ENCODE measurements around the gene STOX1. TPM values are rescaled to one million over a fixed set of nuclear protein-coding genes. Genes with fewer than 3 reads are reported as not detected.
"Not testable (repeated sequence)": the region's sequence is repeated elsewhere in the genome, so short reads cannot be mapped to it uniquely, and the experiment has no call there.

The STOX1 gene, protein sequence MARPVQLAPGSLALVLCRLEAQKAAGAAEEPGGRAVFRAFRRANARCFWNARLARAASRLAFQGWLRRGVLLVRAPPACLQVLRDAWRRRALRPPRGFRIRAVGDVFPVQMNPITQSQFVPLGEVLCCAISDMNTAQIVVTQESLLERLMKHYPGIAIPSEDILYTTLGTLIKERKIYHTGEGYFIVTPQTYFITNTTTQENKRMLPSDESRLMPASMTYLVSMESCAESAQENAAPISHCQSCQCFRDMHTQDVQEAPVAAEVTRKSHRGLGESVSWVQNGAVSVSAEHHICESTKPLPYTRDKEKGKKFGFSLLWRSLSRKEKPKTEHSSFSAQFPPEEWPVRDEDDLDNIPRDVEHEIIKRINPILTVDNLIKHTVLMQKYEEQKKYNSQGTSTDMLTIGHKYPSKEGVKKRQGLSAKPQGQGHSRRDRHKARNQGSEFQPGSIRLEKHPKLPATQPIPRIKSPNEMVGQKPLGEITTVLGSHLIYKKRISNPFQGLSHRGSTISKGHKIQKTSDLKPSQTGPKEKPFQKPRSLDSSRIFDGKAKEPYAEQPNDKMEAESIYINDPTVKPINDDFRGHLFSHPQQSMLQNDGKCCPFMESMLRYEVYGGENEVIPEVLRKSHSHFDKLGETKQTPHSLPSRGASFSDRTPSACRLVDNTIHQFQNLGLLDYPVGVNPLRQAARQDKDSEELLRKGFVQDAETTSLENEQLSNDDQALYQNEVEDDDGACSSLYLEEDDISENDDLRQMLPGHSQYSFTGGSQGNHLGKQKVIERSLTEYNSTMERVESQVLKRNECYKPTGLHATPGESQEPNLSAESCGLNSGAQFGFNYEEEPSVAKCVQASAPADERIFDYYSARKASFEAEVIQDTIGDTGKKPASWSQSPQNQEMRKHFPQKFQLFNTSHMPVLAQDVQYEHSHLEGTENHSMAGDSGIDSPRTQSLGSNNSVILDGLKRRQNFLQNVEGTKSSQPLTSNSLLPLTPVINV
- 10 to 100 TPM; 11.6 to 13.4 (median 11.7) TPM for polyA plus RNA-seq (ENCODE audit: insufficient read length in 3 of 3)

DNA sequence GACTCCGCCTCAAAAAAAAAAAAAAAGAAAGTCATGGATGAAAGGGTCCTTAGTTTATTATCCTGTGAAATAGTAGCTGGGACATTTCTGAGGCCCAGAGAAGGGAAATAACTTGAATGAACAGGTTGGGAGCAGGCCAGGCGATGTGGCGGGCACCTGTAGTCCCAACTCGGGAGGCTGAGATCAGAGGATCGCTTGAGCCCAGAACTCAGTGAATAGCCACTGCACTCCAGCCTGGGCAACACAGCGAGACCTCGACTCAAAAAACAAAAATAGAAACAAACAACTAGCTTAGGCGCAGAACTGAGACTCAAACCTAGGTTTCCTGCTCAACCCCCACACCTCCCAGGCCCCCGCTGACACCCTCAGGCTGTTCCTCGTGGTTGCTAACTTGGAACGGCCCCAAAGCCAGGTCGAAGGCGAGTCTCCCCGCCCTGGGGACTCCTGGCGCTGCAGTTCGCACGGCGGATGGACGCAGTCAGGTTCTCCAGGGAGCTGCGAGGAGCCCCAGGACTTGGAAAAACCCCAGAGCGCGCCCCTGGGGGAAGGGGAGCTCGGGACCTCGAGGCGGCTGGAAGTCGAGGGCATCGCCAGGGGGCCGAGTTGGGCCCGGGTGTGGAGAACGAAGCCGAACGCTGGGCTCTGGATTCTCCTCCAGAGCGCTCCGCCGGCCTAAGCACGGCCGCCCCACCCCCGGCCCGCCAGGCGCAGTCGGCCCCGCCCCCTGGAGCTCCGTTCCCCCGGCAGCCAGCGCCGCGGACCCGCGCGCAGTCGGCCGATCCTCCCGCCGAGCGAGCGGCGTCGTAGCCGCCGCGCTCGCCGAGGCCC lies at the start of gene STOX1:
TSS of gene STOX1 (plus strand) at position 768 of the 828 bp plus-strand sequence. CDS start 93 bp downstream, outside the sequence.
- peak; percentile 43 to 65 (median 53) for DNase-seq (ENCODE audit: low read depth in 3 of 3, low spot score in 2 of 3)

DNA sequence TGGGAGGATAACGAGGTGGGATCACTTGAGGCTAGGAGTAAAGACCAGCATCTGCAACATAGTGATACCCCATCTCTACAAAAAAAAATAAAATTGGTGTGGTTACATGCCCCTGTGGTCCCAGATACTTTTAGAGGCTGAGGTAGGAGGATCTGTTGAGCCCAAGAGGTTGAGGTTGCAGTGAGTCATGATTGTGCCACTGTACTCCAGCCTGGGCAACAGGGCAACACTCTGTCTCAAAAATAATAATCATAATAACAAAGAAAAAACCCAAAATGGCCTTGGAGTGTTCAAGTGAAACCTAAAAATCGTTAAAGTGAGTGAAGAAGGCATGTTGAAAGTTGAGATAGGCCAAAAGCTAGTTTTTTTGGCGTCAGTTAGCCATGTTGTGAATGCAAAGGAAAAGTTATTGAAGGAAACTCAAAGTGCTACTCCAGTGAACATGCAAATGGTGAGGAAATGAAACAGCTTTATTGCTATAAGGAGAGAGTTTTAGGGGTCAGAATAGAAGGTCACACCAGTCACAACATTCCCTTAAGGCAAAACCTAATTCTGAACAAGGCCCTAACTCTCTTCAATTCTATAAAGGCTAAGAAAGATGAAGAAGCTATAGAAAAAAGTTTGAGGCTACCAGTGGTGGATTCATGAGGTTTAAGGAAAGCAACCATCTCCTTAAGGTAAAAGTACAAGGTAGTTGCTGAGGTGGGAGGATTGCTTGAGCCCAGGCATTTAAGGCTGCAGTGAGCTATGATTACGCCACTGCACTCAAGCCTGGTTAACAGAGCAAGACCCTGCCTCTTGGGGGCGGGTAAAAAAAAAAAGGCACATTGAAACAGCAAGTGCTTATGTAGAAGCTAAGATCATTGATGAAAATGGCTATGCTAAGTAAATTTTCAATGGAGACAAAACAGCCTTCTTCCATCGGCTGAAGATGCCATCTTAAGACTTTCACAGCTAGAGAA lies 45.4 kb upstream of the STOX1 start:
- DNase-seq (ENCODE audit: low read depth in 3 of 3, low spot score in 2 of 3), result no peak

DNA sequence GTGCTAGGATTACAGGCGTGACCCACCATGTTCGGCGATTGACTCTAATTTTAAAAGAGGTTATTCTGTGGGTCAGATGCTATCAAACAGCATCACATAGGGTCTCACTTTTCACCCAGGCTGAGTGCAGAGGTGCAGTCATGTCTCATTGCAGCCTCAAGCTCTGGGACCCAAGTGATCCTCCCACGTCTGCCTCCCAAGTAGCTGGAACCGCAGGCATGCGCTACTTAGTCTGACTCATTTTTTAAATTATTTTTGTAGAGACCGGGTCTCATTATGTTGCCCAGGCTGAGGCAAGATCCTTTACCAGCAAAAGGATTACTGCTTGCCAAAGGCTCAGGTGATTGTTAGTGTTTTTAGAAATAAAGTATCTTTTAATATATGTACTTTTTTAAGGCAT lies 42.9 kb upstream of the STOX1 start:
- DNase-seq (ENCODE audit: low read depth in 3 of 3, low spot score in 2 of 3), result no peak

DNA sequence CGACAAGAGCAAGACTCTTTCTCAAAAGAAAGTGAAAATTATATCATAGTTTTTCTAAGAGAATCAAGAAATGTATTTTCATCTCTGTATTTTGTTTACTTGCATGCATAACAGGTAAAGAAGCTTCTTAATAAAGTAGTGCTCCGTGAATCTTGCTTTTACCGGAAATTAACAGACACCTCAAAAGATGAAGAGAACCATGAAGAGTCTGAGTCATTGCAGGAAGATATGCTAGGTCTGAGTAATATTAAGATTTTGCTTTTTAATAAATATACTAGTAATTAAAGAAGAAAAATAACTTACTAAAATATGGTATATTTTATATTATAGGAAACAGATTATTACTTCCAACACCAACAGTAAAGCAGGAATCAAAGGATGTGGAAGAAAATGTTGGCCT lies 39.5 kb upstream of the STOX1 start:
- no peak for DNase-seq (ENCODE audit: low read depth in 3 of 3, low spot score in 2 of 3)

DNA sequence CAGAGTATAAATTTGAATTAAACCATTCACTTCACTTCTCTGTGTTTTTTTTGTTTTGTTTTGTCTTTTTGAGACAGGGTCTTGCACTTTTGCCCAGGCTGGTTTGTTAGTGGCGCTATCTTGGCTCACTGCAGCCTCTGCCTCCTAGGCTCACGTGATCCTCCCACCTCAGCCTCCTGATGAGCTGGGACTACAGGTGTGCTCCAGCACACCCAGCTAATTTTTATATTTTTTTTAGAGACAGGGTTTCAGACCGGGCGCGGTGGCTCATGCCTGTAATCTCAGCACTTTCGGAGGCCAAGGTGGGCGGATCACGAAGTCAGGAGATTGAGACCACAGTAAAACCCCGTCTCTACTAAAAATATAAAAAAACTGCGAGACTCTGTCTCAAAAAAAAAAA lies 36.9 kb upstream of the STOX1 start:
- no peak for DNase-seq (ENCODE audit: low read depth in 3 of 3, low spot score in 2 of 3)

DNA sequence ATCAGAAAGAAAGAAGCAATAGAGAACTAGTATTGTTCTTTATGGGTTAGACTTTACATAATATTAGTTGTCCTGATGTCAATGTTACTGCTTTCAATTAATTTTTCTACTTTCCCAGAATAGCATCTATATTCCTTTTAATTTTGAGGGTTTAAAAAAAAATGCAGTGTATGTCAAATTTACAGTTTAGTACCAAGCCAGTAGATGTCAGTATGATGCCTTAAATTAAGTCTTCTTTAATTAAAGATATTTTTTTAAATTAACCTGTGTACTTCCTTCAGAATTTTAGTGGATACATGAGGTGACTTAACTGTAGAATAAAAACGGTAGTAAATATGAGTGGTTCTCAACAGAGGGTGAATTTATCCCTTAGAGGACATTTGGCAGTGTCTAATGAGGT lies 35.2 kb upstream of the STOX1 start:
- no peak for DNase-seq (ENCODE audit: low read depth in 3 of 3, low spot score in 2 of 3)

DNA sequence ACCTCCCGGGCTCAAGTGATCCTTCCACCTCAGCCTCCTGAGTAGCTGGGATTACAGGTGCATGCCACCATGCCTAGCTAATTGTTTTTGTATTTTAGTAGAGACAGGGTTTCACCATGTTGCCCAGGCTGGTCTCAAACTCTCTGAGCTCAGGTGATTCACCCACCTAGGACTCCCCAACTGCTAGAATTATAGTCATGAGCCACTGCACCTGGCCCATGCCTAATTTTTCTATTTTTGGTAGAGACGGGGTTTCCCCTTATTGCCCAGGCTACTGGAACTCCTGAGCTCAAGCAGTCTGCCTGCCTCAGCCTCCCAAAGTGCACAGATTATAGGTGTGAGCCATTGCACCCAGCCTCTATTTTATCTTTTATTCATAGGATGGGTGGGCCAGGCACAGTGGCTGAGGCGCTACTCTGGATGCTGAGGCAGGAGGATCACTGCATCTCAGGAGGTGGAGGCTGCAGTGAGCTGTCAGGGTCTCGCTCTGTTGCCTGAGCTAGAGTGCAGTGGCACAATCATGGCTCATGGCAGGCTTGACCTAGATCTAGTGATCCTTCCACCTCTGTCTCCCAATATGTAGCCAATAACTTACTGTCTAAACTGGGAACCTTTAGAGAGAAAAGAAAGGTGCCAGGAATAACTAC lies 31.3 kb upstream of the STOX1 start:
- DNase-seq (ENCODE audit: low read depth in 3 of 3, low spot score in 2 of 3), result no peak

DNA sequence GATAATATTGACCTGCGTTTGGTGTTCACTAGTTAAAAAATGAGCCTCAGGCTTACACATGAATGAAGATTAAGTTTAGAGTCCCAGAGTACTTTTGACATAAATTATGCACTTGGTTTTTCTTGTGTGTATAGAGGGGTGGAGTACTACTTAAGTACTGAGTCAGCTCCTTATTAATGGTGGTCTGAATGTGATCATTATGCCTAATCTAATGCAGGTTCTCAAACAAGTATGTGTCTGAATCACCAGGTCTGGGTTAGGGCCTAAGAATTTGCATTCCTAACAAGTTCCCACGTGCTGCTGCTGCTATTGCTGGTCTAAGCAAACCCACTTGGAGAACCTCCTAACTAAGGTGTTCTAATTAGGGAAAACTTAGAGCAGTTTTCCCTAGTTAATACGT lies 30.7 kb upstream of the STOX1 start:
- DNase-seq (ENCODE audit: low read depth in 3 of 3, low spot score in 2 of 3), result no peak

DNA sequence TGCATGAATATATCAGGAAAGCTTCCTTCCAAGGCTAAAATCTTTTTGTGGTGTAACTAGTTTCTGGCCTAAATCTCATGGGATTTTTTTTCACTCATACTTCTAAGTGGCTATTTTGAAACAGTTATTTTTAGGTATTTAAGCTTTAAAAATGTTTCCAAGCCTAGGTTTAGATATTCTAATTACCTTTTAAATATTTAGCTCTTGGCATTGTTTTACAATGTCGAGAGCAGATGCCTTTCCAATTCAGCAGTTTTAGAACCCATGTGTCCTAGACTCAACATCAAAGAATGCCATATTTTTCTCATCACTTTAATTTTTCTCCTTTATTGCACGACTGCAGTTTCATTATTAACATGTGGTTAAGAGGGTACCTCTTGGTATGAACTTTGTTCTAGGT lies 27.1 kb upstream of the STOX1 start:
- DNase-seq (ENCODE audit: low read depth in 3 of 3, low spot score in 2 of 3), result no peak

DNA sequence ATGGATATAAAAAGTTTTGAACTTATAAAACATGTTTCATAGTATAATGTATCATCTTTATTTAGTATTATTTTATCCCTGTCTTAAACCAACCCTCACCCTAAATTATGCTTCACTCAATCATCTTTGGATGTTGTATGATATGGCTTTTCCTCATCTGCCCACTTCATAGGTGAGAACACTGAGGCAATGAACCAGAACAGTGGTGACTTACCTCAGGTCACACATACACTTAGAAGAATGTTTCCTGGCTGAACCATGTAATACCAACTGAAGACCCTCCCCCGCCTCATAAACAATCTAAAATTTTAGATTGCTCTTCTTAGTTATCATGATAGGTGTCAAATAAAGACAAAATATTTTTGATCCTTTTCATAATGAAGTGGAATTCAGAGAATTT lies 22.6 kb upstream of the STOX1 start:
- no peak for DNase-seq (ENCODE audit: low read depth in 3 of 3, low spot score in 2 of 3)

DNA sequence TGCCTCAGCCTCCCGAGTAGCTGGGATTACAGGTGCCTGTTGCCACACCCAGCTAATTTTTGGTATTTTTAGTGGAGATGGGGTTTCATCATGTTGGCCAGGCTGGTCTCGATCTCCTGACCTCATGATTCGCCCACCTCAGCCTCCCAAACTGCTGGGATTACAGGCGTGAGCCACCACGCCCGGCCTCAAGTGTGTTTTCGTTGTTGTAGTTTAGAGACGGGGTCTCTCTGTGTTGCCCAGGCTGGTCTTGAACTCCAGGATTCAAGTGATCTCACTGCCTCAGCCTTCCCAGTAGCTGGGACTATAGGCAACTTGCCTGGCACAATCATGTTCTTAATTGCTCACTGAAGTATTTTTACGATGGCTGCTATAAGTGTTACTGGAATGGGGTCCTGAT lies 16.5 kb upstream of the STOX1 start:
- DNase-seq (ENCODE audit: low read depth in 3 of 3, low spot score in 2 of 3), result not testable (repeated sequence)

DNA sequence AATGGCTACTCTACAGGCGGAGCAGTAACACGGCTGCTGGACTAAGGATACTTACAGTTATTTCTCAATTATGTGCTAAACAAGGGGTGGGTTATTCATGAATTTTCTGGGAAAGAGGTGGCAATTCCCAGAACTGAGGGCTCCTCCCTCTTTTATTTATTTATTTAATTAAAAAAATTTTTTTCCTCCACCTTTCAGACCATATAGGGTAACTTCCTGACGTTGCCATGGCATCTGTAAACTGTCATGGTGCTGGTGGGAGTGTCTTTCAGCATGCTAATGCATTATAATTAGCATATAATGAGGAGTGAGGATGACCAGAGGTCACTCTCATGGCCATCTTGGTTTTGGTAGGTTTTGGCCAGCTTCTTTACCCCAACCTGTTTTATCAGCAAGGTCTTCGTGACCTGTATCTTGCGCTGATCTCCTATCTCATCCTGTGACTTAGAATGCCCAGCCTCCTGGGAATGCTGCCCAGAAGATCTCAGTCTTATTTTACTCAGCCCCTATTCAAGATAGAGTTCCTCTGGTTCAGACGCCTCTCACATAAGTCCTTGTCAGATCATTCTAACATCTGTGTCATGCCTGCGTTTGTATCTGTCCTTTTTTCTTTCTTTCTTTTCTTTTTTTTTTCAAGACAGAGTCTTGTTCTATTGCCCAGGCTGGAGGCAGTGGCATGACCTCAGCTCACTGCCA lies 15.9 kb upstream of the STOX1 start:
- no peak for DNase-seq (ENCODE audit: low read depth in 3 of 3, low spot score in 2 of 3)

DNA sequence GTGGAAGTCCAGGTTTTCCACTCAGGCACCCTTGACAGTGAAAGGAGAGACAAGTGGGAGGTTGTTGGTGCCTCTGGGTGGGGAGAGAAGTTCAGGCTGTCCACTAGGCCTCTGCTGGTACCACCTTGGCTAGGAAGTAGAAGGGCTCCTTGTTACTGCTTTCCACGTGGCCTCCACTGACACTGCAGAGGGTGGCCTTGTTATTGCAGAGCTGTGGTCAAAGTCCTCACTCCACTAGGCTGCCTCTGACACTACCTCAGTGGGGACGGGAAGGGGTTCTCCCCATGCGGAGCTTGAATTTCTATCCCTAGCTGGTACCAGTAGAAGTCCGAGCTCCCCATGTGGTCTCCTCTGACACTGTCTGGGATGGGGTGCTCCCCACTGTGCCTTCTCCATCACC lies 14.9 kb upstream of the STOX1 start:
- no peak for DNase-seq (ENCODE audit: low read depth in 3 of 3, low spot score in 2 of 3)

DNA sequence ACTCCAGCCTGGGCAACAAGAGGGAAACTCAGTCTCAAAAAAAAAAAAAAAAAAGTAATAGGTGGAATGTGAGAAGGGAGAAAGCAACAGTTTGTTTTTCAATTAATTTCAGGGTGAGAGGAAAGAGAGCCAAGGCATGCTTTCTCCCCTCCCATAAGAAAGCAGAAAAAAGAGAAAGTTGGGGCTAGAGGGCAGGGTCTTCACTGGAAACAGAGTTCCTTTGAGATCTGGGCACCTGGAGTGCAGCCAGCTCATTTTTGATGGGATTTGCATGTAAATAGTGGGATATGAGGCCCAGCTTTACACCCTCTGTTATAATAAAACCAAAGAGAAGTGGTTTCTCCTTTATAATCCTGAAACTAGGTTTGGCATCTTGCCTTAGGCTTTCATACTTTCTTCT lies 13.8 kb upstream of the STOX1 start:
- DNase-seq (ENCODE audit: low read depth in 3 of 3, low spot score in 2 of 3), result no peak

DNA sequence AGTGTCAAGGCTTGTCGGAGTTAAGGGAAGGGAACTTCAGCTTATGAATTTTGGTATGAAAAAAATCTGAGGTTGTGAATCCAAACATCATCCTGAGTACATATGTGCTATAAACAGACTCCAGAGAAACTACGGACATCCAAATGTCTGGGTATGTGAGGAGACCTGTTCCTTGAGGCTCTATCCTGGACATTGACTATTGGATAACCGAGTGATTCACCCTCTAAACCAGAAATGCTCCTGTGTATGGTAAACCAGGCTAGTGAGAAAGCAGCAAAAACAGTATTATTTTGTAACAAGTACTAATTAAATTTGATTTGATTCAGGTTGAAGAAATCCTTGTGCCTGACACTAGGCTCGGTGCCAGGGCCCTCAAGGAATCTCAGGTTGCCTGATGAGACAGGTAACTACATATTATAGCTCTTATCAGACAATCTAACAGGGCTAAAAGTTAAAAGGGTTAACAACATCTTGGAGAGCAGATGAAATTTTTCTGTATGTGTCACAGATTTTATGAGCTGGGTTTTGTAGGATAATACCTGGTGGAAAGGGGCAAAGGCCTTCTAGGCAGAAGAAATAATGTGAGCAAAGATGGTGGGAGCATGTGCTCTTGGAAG lies 10.4 kb upstream of the STOX1 start:
- DNase-seq (ENCODE audit: low read depth in 3 of 3, low spot score in 2 of 3), result no peak

DNA sequence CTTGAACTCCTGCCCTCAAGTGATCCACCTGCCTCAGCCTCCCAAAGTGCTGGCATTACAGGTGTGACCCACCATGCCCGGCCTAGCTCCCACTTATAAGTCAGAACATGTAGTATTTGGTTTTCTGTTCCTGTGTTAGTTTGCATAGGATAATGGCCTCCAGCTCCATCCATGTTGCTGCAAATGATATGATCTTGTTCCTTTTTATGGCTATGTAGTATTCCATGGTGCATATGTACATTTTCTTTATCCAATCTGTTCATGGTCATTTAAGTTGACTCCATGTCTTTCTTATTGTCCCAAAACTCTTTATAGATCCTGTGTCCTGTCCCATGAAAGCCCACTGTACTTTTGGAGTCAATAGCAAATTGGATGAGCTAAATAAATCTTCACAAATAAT lies 7.0 kb upstream of the STOX1 start:
- not testable (repeated sequence) for DNase-seq (ENCODE audit: low read depth in 3 of 3, low spot score in 2 of 3)

DNA sequence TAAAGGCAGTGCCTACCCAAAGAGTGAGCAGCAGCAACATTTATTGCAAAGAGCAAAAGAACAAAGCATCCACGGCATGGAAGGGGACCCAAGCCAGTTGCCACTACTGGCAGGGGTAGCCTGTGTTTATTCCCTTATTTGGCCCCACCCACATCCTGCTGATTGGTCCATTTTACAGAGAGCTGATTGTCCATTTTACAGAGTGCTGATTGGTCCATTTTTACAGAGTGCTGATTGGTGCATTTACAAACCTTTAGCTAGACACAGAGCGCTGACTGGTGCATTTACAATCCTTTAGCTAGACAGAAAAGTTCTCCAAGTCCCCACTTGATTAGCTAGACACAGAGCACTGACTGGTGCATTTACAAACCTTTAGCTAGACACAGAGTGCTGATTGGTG lies 4.7 kb upstream of the STOX1 start:
- not testable (repeated sequence) for DNase-seq (ENCODE audit: low read depth in 3 of 3, low spot score in 2 of 3)

DNA sequence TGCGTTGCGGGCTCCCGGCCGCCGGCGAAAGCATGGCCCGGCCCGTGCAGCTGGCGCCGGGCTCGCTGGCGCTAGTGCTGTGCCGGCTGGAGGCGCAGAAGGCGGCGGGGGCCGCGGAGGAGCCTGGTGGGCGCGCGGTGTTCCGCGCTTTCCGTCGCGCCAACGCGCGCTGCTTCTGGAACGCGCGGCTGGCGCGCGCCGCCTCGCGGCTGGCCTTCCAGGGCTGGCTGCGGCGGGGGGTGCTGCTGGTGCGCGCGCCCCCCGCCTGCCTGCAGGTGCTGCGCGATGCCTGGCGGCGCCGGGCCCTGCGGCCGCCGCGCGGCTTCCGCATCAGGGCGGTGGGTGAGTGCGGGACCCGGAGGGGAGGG lies 245 bp downstream of the STOX1 start:
- DNase-seq (ENCODE audit: low read depth in 3 of 3, low spot score in 2 of 3), result not testable (repeated sequence)

All from right renal cortex interstitium (tissue), 3 donors.